GM23248 (cell line): ENCODE data around the gene TTLL5.

Experiments used
- EZH2 ChIP-seq: fragments of 200-600 bp; sonication (generic); IDR thresholded peaks from 2 replicates; pipeline ENCODE4 v1.6.1; 2018; ENCODE audit warnings: antibody characterized with exemption, mild to moderate bottlenecking; ENCODE audit not compliant: insufficient read depth, poor library complexity, severe bottlenecking
- EZH2phosphoT487 ChIP-seq: fragments of 200-600 bp; sonication (generic); IDR thresholded peaks from 2 replicates; pipeline ENCODE4 v1.6.1; 2018; ENCODE audit warnings: antibody characterized with exemption, moderate library complexity, mild to moderate bottlenecking, low read depth; ENCODE audit not compliant: insufficient read depth

DNA sequence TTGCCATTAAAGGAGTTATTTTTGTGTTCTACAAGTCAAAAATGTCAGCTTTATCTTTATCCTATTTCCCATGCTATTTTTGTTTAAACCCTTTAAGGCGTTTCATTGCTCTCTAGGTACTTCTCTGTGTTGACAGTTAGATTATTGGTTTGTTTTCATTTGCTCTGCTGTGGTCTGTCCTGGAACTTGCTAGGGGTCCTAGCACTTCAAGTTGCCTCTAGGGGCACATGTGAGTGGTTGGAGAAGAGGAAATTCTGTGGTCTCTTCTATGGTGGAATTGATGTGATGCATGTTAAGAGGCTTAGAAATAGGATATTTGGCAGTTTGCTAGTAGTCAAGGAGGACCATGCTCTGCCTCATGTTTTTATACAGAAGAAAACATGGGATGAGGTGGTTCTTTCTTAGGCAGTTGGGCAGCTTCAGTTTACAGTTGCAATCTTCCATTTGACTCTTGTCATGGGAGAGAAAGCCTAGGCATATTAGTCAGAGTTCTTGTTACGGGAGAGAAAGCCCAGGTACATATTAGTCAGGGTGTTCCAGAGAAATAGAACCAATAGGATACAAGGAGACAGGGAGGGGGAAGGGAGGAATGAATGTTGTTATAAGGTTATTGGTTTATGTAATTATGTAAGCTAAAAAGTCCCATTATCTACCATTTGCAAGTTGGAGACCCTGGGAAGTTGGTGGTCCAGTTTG is 14.4 kb downstream of the TTLL5 start:
- TF ChIP-seq EZH2 (no peak), EZH2phosphoT487 (no peak)
